Loucy (cell line): ENCODE measurements around the gene ANKS3.

Experiments
- EZH2phosphoT487 ChIP-seq: fragments of 200-600 bp; IDR thresholded peaks from 2 replicates; pipeline ENCODE4 v1.6.1; 2018; ENCODE audit warnings: antibody characterized with exemption, mild to moderate bottlenecking, moderate library complexity, borderline replicate concordance
- TF ChIP-seq, protein P1 (sequence below): fragments of 200-600 bp; sonication (generic); conservative IDR thresholded peaks from 2 replicates; pipeline ENCODE4 v1.5.1; 2014; ENCODE audit warnings: mild to moderate bottlenecking, antibody characterized with exemption, low read length

DNA sequence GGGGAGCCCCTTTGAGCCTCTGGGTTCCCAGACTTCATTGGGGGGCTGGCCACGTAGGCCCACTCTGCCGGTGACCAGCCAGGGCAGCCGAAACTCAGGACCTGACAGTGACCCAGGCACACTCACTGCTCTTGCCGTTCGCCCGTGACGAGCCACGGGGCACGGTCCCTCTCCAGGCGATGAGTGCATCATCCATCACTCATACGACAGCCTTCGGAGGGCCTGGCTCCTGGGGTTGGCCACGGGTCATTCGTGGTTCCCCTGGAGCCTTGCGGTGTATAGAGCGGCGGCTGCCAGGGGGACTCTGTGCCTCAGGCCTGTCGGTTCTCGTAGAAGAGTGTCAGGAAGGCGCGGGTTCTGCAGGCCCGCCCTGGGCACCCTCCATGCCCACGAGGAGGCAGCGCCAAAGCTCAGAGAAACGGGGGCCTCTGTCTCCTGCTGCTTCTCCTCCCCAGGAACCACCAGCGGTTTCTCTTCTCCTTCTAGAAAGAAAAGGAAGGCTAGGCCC lies 51.9 kb downstream of the ANKS3 start:
- TF ChIP-seq, protein P1, sequence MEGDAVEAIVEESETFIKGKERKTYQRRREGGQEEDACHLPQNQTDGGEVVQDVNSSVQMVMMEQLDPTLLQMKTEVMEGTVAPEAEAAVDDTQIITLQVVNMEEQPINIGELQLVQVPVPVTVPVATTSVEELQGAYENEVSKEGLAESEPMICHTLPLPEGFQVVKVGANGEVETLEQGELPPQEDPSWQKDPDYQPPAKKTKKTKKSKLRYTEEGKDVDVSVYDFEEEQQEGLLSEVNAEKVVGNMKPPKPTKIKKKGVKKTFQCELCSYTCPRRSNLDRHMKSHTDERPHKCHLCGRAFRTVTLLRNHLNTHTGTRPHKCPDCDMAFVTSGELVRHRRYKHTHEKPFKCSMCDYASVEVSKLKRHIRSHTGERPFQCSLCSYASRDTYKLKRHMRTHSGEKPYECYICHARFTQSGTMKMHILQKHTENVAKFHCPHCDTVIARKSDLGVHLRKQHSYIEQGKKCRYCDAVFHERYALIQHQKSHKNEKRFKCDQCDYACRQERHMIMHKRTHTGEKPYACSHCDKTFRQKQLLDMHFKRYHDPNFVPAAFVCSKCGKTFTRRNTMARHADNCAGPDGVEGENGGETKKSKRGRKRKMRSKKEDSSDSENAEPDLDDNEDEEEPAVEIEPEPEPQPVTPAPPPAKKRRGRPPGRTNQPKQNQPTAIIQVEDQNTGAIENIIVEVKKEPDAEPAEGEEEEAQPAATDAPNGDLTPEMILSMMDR, result no peak
- no peak for TF ChIP-seq EZH2phosphoT487
